ENCODE results near the gene DENND1A. TPM values are rescaled to one million over a fixed set of nuclear protein-coding genes. Genes with fewer than 3 reads are reported as not detected.
A peak's percentile ranks its signal among the peaks of the same experiment; 100 is the strongest.
"Not testable (repeated sequence)": the region's sequence is repeated elsewhere in the genome, so short reads cannot be mapped to it uniquely, and the experiment has no call there.

DENND1A gene, protein sequence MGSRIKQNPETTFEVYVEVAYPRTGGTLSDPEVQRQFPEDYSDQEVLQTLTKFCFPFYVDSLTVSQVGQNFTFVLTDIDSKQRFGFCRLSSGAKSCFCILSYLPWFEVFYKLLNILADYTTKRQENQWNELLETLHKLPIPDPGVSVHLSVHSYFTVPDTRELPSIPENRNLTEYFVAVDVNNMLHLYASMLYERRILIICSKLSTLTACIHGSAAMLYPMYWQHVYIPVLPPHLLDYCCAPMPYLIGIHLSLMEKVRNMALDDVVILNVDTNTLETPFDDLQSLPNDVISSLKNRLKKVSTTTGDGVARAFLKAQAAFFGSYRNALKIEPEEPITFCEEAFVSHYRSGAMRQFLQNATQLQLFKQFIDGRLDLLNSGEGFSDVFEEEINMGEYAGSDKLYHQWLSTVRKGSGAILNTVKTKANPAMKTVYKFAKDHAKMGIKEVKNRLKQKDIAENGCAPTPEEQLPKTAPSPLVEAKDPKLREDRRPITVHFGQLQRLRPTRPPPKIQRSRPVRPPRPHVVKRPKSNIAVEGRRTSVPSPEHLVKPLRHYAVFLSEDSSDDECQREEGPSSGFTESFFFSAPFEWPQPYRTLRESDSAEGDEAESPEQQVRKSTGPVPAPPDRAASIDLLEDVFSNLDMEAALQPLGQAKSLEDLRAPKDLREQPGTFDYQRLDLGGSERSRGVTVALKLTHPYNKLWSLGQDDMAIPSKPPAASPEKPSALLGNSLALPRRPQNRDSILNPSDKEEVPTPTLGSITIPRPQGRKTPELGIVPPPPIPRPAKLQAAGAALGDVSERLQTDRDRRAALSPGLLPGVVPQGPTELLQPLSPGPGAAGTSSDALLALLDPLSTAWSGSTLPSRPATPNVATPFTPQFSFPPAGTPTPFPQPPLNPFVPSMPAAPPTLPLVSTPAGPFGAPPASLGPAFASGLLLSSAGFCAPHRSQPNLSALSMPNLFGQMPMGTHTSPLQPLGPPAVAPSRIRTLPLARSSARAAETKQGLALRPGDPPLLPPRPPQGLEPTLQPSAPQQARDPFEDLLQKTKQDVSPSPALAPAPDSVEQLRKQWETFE
- total RNA-seq (10 to 100 TPM; 14.2 to 14.3 TPM), polyA plus RNA-seq (1 to 10 TPM; 2.6 to 5.3 (median 3.9) TPM), total RNA-seq (15.9 to 28.0 (median 24.6) reads per million in 6 experiments)

DNA sequence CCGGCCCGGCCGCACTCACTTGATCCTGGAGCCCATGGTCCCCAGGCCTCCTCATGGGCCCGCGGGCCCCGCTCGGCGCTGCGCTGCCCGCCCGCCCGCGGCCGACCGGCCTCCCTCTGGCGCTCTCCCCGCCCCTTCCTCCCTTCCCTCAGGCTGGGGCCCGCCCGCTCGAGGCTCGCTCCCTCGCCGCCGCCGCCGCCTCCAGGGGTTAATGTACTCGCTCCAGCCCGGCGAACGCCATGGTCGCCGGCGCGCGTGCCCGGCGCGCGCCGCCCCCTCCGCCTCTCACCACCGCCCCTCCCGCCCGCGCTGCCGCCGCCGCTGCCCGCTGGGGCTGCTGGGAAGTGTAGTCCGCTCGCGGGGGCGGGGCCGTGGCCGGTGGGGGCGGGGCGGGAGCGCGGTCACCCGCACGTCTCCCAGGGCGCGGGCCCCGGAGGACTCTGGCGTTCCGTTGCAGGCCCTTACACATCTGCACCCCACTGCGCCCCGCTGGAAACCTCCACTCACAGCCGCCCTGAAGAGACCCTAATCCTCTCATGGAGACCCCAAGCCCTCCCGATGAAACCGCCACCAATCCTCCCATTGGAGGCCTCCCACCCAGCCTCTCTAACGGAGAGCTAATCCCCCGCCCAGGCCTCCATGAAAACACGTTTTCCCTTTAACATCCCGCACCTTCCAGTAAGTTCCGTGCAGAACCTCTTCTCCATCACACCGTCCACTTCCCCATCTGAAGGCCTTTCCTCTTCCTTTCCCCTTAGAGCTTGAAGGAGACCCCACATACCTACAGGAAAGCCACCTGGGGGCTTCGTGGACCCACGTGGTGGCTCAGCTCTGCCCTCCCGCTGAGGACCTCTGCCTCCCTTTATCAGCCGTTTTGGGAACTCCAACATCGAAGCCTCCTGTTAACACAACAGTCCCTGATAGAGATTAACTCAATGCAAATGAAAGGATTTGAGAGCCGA is at the start of gene DENND1A:
DENND1A (minus strand) TSS at position 257 of the 962 bp plus-strand sequence; CDS start at position 36, 221 bp downstream.
- H3K4me1 Mint-ChIP-seq: peaks cover 26 to 42% (median 40%) of the 10 kb centered on the region in 4 donors
- H3K4me3 Mint-ChIP-seq: peak within 1 kb of the TSS; percentile 82 to 98 (median 92)
- DNase-seq (peak; percentile 77 to 92 (median 83)), ATAC-seq (peak; percentile 85 to 90)
- no peaks in the 10 kb centered on the region for H3K36me3 Mint-ChIP-seq
- H3K9me3 Mint-ChIP-seq: no peaks in the 10 kb centered on the region
- POLR2A ChIA-PET: no interaction called here
- peak within 1 kb of the TSS; percentile 80 to 97 (median 90) for H3K27ac Mint-ChIP-seq
- H3K27me3 Mint-ChIP-seq: peaks cover 0 to 3% (median 0%) of the 10 kb centered on the region in 5 donors

DNA sequence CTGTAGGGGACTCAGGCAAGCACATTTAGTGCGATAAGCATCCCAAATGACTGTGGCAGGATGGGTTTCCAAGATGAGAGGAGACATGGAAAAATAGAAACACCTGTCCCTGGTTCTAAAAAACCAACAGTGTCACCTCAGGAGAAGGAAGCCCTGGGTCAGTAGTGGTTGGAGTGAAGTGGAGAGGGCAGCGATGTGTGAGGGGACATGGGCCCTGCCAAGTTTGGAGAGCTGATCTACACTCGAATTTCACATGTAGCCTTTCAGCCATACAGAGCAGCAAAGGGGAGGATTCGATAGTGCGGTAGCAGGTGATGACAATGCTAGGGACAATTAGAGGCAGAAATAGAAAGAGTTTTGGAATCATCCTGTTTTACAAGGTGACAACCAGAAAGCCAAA is 49.1 kb upstream of the DENND1A start:
- no peak overlapping the region for H3K27ac Mint-ChIP-seq
- H3K36me3 Mint-ChIP-seq: peaks cover 0 to 2% (median 0%) of the 10 kb centered on the region in 3 donors
- no peaks in the 10 kb centered on the region for H3K4me1 Mint-ChIP-seq
- H3K27me3 Mint-ChIP-seq: peaks cover 9 to 38% (median 27%) of the 10 kb centered on the region in 5 donors
- ATAC-seq (no peak), DNase-seq (peak in 1 of 10 donors; percentile 21)
- peak overlapping the region in 1 of 10 donors; percentile 14 for H3K4me3 Mint-ChIP-seq
- POLR2A ChIA-PET: no interaction called here
- H3K9me3 Mint-ChIP-seq: peaks cover 0 to 3% (median 0%) of the 10 kb centered on the region in 9 donors

DNA sequence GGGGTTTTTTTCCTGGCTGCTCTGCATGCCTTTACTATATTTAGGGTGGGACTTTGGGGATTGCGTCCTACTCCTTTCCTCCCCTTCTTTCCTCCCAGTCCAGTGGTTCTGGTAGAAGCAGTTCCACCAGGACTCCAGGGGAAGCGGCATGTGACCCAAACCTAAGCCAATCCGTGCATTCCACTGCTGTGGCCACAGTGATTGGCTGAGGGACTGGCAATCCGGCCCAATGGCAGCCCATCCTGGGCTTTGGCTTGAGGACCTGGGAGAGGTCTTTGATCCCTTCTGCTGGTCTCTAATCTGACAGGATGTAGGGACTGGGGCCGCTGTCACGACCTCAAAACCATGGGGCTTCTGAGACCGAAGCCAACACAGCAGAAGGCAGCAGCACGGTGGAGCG is 46.7 kb upstream of the DENND1A start:
- H3K9me3 Mint-ChIP-seq, H3K27ac Mint-ChIP-seq, ATAC-seq, POLR2A ChIA-PET, H3K36me3 Mint-ChIP-seq, H3K4me1 Mint-ChIP-seq, H3K4me3 Mint-ChIP-seq, DNase-seq: not testable (repeated sequence)
- H3K27me3 Mint-ChIP-seq: peaks cover 7 to 27% (median 21%) of the 10 kb centered on the region in 5 donors

DNA sequence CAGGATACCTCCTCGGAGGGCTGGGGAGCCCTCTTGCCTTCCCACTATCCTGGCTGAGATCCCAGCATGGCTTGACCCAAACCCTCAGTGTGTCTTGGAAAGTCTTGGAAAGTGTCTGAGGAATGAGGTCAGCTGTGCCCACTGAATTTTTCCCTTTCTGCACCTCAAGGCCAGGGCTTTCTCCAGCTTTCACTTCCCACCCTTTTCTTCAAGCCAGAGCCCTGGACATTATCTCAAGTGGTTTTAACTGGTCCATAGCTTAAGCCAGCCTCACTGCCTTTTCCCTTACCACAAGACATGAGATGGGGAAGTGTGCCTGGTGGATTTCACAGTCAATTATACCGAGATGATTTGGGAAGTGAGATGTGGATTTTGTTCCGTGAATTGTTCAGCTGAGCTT is 45.9 kb upstream of the DENND1A start:
- POLR2A ChIA-PET: no interaction called here
- ATAC-seq: no peak
- no peak overlapping the region for H3K27ac Mint-ChIP-seq

DNA sequence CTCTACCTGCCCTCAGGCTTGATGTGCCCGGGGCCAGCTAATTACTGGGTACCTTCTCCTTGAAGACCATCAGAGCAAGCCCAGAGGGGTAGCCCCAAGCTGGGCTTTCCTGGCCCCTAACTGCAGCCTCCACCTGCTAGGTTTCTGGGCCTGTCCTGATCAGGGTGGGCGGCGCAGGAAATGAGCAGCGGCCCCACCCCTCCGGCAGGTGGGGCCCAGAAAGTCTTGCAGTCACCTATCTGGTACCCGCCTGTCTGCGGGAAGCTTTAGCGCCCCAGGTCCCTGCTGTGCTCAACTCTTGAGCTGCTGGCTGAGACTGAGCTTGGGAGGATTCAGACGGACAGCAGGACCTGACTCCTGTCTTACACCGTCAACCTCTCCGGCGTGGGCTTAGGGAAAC is 44.5 kb upstream of the DENND1A start:
- no peak for ATAC-seq
- POLR2A ChIA-PET: no interaction called here
- peaks cover 8 to 22% (median 18%) of the 10 kb centered on the region in 5 donors for H3K27me3 Mint-ChIP-seq
- H3K9me3 Mint-ChIP-seq: peaks cover 0 to 3% (median 0%) of the 10 kb centered on the region in 9 donors
- no peak overlapping the region for H3K27ac Mint-ChIP-seq
- no peak overlapping the region for H3K4me3 Mint-ChIP-seq
- peaks cover 0 to 2% (median 0%) of the 10 kb centered on the region in 3 donors for H3K36me3 Mint-ChIP-seq
- peak in 1 of 10 donors; percentile 44 for DNase-seq
- H3K4me1 Mint-ChIP-seq: no peaks in the 10 kb centered on the region

More for the DNA sequence above, 45.9 kb upstream of the DENND1A start:
- Mint-ChIP-seq H3K4me3 (no peak overlapping the region), H3K36me3 (peaks cover 0 to 2% (median 0%) of the 10 kb centered on the region in 3 donors), H3K27me3 (peaks cover 4 to 20% (median 19%) of the 10 kb centered on the region in 5 donors), H3K4me1 (no peaks in the 10 kb centered on the region), H3K9me3 (peaks cover 0 to 3% (median 0%) of the 10 kb centered on the region in 9 donors)
- peak in 1 of 10 donors; percentile 38 for DNase-seq

DNA sequence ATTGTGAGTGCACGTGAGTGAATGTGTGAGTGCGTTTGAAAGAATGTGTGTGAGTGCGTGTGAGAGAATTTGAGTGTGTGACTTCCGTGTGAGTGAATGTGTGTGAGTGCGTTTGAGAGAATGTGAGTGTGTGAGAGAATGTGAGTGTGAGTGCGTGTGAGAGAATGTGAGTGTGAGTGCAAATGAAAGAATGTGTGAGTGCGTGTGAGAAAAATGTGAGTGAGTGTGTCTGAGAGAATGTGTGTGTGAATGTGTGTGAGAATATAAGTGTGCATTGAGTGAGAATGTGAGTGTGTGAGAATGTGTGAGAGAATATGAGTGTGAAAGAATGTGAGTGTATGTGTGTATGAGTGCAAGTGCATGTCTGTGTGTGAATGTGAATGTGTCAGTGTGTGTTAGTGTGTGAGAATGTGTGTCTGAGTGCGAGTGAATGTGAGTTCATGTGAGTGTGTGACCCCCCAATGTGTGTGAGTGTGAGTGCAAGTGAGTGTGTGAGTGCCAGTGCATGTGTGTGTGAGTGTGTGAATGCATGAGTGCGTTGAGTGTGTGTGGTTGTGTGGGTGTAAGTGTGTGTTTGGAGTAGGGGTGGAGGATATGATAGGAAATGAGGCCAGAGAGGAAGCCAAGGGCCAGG is 43.8 kb upstream of the DENND1A start:
- ATAC-seq: no peak
- Mint-ChIP-seq H3K36me3 (no peaks in the 10 kb centered on the region), H3K27ac (no peak overlapping the region), H3K4me3 (no peak overlapping the region), H3K9me3 (no peaks in the 10 kb centered on the region), H3K27me3 (peaks cover 1 to 19% (median 11%) of the 10 kb centered on the region in 5 donors), H3K4me1 (no peaks in the 10 kb centered on the region)
- POLR2A ChIA-PET: no interaction called here
- no peak for DNase-seq

DNA sequence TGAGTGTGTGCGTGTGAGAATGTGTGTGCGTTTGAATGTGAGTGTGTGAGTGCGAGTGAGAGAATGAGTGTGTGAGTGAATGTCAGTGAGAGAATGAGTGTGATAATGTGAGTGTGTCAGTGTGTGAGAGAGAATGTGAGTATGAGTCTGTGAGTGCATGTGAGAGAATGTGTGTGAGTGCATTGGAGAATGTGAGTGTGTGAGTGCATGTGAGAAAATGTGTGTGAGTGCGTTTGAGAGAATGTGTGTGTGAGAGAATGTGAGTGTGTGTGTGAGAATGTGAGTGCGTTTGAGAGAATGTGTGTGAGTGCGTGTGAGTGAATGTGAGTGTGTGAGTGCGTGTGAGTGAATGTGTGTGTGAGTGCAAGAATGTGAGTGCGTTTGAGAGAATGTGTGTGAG is 42.7 kb upstream of the DENND1A start:
- Mint-ChIP-seq H3K4me3 (no peak overlapping the region), H3K9me3 (no peaks in the 10 kb centered on the region), H3K36me3 (no peaks in the 10 kb centered on the region), H3K27ac (no peak overlapping the region), H3K27me3 (peaks cover under 1 to 23% (median 15%) of the 10 kb centered on the region in 5 donors), H3K4me1 (no peaks in the 10 kb centered on the region)
- POLR2A ChIA-PET: no interaction called here
- no peak for DNase-seq
- ATAC-seq: no peak

DNA sequence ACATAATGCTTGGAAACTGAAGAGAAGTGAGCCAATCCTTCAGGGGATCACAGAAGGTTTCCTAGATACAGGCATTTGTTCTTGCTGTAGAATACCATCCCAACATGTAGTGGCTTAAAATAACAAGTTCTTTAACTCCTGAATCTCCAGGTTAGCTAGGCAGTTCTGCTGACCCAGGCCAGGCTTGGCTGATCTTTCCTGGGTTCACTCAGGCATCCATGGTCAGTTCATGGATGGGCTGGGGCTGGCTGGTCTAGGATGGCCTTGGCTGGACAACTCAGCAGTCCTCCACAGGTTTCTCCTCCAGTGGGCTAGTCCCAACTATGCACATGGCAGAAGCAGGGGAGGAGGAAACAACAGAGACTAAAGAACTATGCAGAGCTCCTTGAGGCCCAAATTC is 37.4 kb upstream of the DENND1A start:
- H3K4me3 Mint-ChIP-seq: no peak overlapping the region
- H3K36me3 Mint-ChIP-seq: no peaks in the 10 kb centered on the region
- no peak overlapping the region for H3K27ac Mint-ChIP-seq
- H3K9me3 Mint-ChIP-seq: no peaks in the 10 kb centered on the region
- DNase-seq (peak in 1 of 10 donors; percentile 45), ATAC-seq (no peak)
- peaks cover 15 to 34% (median 28%) of the 10 kb centered on the region in 5 donors for H3K27me3 Mint-ChIP-seq
- peaks cover 3 to 16% (median 6%) of the 10 kb centered on the region in 4 donors for H3K4me1 Mint-ChIP-seq
- POLR2A ChIA-PET: no interaction called here

DNA sequence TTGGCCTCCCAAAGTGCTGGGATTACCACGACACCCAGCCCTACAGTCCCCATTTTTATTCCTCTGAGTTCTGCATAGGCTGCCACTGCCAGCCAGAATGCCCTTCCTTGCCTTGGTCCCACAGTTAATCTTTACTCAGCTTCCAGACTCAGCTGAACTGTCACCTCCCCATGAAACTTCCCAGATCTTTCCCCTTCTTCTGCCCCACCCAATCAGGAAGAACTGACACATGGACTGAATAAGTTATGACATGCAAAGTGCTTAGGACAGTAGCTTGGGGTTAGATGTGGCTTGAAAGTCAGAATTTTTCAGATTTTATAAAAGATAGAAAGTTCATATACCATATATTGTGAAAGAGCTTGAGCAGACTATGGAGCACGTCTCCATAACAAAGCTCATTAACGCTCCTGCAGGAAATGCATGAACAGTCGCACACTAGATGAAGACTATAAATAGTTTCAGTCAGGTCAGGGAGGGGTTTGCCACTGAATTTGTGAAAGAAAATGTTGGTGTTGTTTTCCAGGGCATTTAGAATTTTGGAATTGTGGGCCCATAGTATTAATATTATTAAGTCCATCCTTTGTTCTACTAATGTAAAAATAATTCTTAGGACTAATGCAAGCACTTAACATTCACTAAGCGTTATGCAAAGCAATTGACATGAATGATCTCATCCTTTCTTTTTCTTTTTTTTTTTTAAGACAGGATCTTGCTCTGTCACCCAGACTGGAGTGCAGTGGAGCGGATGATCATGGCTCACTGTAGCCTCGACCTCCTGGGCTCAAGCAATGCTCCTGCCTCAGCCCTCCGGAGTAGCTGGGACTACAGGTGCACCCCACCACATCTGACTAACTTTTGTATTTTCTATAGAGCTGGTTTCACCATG is 36.1 kb upstream of the DENND1A start:
- Mint-ChIP-seq H3K27me3 (peaks cover 15 to 37% (median 30%) of the 10 kb centered on the region in 5 donors), H3K9me3 (no peaks in the 10 kb centered on the region), H3K36me3 (no peaks in the 10 kb centered on the region), H3K4me3 (no peak overlapping the region), H3K27ac (peak overlapping the region in 1 of 10 donors; percentile 74), H3K4me1 (peaks cover 3 to 16% (median 6%) of the 10 kb centered on the region in 4 donors)
- DNase-seq (peak in 1 of 10 donors; percentile 11), ATAC-seq (no peak)
- POLR2A ChIA-PET: no interaction called here

DNA sequence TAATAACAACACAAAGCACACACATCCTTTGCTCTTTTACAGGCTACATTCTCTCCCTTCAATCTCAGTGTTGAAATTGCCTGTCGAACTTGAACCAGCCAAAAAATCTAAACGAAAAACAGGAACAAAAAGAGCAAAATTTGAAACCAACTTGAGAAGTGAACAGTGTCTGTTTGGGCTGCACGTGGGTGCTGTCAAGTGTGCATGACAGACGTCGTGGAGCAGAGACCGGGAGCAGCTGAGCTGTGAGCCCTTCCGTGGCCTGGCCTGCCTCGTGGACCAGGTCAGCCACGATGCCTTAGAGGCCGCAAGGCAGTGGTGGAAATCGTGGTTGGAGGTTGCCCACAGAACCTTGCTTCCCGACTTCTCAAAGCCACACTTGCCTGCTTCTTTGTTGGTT is 34.8 kb upstream of the DENND1A start:
- POLR2A ChIA-PET: no interaction called here
- ATAC-seq: no peak
- Mint-ChIP-seq H3K27ac (peak overlapping the region in 1 of 10 donors; percentile 88), H3K36me3 (no peaks in the 10 kb centered on the region), H3K4me3 (no peak overlapping the region), H3K4me1 (peaks cover 3 to 16% (median 6%) of the 10 kb centered on the region in 4 donors), H3K27me3 (peaks cover 13 to 48% (median 34%) of the 10 kb centered on the region in 5 donors), H3K9me3 (no peaks in the 10 kb centered on the region)
- DNase-seq: peak in 1 of 10 donors; percentile 24
